Measurements from ENCODE around the gene STX18.

DNA sequence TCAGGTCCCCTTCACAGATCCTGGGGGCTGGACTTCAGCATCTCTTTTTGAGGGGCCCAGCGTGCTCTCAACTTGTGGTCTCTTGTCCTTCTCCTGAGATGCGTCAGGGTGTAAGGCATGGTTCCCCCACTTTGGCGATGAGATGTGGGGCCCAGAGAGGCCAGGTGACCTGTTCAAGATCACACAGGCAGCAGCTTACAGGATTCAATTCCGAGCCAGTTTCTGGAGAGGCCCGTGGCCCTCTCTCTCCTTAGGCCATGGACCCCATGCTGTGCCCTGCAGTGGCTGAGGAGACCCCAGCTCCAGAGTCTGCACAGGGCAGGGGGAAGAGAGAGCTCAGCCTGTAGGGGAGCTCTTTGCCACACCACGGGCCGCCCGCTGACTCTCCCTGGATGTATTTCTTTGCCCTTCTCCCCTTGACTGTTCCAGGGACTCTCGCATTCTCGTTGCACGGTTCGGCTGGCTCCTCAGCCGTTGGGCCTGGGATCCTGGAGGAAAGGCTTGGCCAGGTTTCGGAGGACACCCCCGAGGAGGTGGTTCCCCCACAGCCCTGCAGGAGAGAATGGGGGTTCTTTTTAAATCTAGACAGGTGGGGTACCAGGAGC lies 136.4 kb downstream of the STX18 start:
- TF ChIP-seq, protein P1, sequence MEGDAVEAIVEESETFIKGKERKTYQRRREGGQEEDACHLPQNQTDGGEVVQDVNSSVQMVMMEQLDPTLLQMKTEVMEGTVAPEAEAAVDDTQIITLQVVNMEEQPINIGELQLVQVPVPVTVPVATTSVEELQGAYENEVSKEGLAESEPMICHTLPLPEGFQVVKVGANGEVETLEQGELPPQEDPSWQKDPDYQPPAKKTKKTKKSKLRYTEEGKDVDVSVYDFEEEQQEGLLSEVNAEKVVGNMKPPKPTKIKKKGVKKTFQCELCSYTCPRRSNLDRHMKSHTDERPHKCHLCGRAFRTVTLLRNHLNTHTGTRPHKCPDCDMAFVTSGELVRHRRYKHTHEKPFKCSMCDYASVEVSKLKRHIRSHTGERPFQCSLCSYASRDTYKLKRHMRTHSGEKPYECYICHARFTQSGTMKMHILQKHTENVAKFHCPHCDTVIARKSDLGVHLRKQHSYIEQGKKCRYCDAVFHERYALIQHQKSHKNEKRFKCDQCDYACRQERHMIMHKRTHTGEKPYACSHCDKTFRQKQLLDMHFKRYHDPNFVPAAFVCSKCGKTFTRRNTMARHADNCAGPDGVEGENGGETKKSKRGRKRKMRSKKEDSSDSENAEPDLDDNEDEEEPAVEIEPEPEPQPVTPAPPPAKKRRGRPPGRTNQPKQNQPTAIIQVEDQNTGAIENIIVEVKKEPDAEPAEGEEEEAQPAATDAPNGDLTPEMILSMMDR (IDR thresholded peaks at IDR 0.05; ENCODE audit: insufficient read depth, low read depth, low read length) = no peak
- no peak for TF ChIP-seq EZH2 (IDR thresholded peaks at IDR 0.05; ENCODE audit: insufficient read depth, low read length)

All from astrocyte (in vitro differentiated cells and primary cell).